HepG2 (cell line): ENCODE results near the gene FMNL1. TPM values are rescaled to one million over a fixed set of nuclear protein-coding genes. Genes with fewer than 3 reads are reported as not detected.

Source experiments
- DNMT3B ChIP-seq: conservative IDR thresholded peaks from 2 replicates; pipeline ENCODE4 v1.6.1; 2016; ENCODE audit warnings: missing biosample characterization, control low read depth
- GFI1 ChIP-seq: sonication (generic); formaldehyde crosslinking; IDR thresholded peaks from 2 replicates; pipeline ENCODE4 v1.5.0; 2020; ENCODE audit warnings: missing genetic modification reagents, mild to moderate bottlenecking, borderline replicate concordance
- HMGXB3 ChIP-seq: sonication (generic); formaldehyde crosslinking; IDR thresholded peaks from 2 replicates; pipeline ENCODE4 v1.4.0; 2020; ENCODE audit warnings: missing genetic modification reagents, borderline replicate concordance
- JDP2 ChIP-seq: sonication (generic); formaldehyde crosslinking; IDR thresholded peaks from 2 replicates; pipeline ENCODE4 v1.8.1; 2022; ENCODE audit warnings: missing genetic modification reagents, borderline replicate concordance
- KDM5B ChIP-seq: sonication (generic); formaldehyde crosslinking; IDR thresholded peaks from 2 replicates; pipeline ENCODE4 v1.4.0; 2020; ENCODE audit warnings: missing genetic modification reagents, mild to moderate bottlenecking, borderline replicate concordance
- KLF13 ChIP-seq: sonication (generic); formaldehyde crosslinking; IDR thresholded peaks from 2 replicates; pipeline ENCODE4 v1.4.0; 2020; ENCODE audit warnings: mild to moderate bottlenecking, missing genetic modification reagents
- MIER3 ChIP-seq: IDR thresholded peaks from 2 replicates; pipeline ENCODE4 v1.6.1; 2016; ENCODE audit warnings: missing compliant biosample characterization, borderline replicate concordance
- PPARG ChIP-seq: conservative IDR thresholded peaks from 2 replicates; pipeline ENCODE4 v1.6.1; 2016; ENCODE audit warnings: missing biosample characterization, missing genetic modification reagents
- RBM39 ChIP-seq: fragments of 200-400 bp; formaldehyde crosslinking; IDR thresholded peaks from one replicate; pipeline ENCODE4 v1.6.1; 2018; ENCODE audit warnings: antibody characterized with exemption, mild to moderate bottlenecking, low read depth, low read length; ENCODE audit not compliant: poor library complexity, severe bottlenecking
- RFX1 ChIP-seq: fragments of 450-650 bp; IDR thresholded peaks from 2 replicates; pipeline ENCODE4 v1.6.1; 2017
- RFXANK ChIP-seq: IDR thresholded peaks from 2 replicates; pipeline ENCODE4 v1.6.1; 2016
- SMAD3 ChIP-seq: sonication (generic); formaldehyde crosslinking; IDR thresholded peaks from 2 replicates; pipeline ENCODE4 v1.4.0; 2020; ENCODE audit warnings: missing genetic modification reagents
- SNAPC5 ChIP-seq: sonication (generic); formaldehyde crosslinking; IDR thresholded peaks from 2 replicates; pipeline ENCODE4 v1.8.1; 2023; ENCODE audit warnings: mild to moderate bottlenecking, missing genetic modification reagents, borderline replicate concordance
- ZBTB7B ChIP-seq: sonication (generic); formaldehyde crosslinking; IDR thresholded peaks from 2 replicates; pipeline ENCODE4 v1.4.0; 2020; ENCODE audit warnings: missing genetic modification reagents
- ZKSCAN1 ChIP-seq: fragments of 150-350 bp; IDR thresholded peaks from 2 replicates; pipeline ENCODE4 v1.6.1; 2014; ENCODE audit warnings: low read length
- ZKSCAN8 ChIP-seq: IDR thresholded peaks from 2 replicates; pipeline ENCODE4 v1.6.1; 2016; ENCODE audit warnings: borderline replicate concordance, missing genetic modification reagents, missing compliant biosample characterization
- ZNF383 ChIP-seq: sonication (generic); formaldehyde crosslinking; IDR thresholded peaks from 2 replicates; pipeline ENCODE4 v1.4.0; 2020; ENCODE audit warnings: missing genetic modification reagents, mild to moderate bottlenecking, borderline replicate concordance
- ZNF432 ChIP-seq: sonication (generic); formaldehyde crosslinking; IDR thresholded peaks from 2 replicates; pipeline ENCODE4 v1.5.0; 2020; ENCODE audit warnings: missing genetic modification reagents, mild to moderate bottlenecking, borderline replicate concordance
- ZNF557 ChIP-seq: sonication (generic); formaldehyde crosslinking; IDR thresholded peaks from 2 replicates; pipeline ENCODE4 v1.4.0; 2020; ENCODE audit warnings: missing genetic modification reagents
- ZNF761 ChIP-seq: sonication (generic); formaldehyde crosslinking; conservative IDR thresholded peaks from 2 replicates; pipeline ENCODE4 v1.4.0; 2020; ENCODE audit warnings: mild to moderate bottlenecking, missing genetic modification reagents
- ZNF777 ChIP-seq: sonication (generic); formaldehyde crosslinking; IDR thresholded peaks from 2 replicates; pipeline ENCODE4 v1.4.0; 2020; ENCODE audit warnings: missing genetic modification reagents
- ZNF788 ChIP-seq: sonication (generic); formaldehyde crosslinking; IDR thresholded peaks from 2 replicates; pipeline ENCODE4 v1.5.0; 2020; ENCODE audit warnings: mild to moderate bottlenecking, missing genetic modification reagents, borderline replicate concordance
- ZSCAN9 ChIP-seq: IDR thresholded peaks from 2 replicates; pipeline ENCODE4 v1.6.1; 2016; ENCODE audit warnings: borderline replicate concordance
- polyA plus RNA-seq, 8 experiments: library from polyadenylated mRNA; depleted of rRNA in 3 of 8; stranded (reverse) in 7 of 8; unstranded in 1 of 8; fragments of >200 nt; fragmentation: Illumina TruSeq in 4 of 8; extraction: Trizol in 4 of 8; gene quantifications; 2 replicates each; pipeline versions ENCODE4 v1.2.1 to v1.2.3, GENCODE V29; 2011 to 2016; ENCODE audit warnings: low read depth in 4 of 8, missing spikeins in 1 of 8, mixed read lengths in 1 of 8; ENCODE audit not compliant: insufficient read depth in 1 of 8
- total RNA-seq, 5 experiments: library from RNA; depleted of rRNA; stranded (reverse); fragments of >200 nt; fragmentation: Illumina TruSeq; extraction: Trizol; gene quantifications; 2 replicates each; pipeline ENCODE4 v1.2.3, GENCODE V29; 2016; ENCODE audit warnings: low read depth in 1 of 5
- TF ChIP-seq, protein P1 (sequence below): sonication (generic); formaldehyde crosslinking; IDR thresholded peaks from 2 replicates; pipeline ENCODE4 v1.5.0; 2020; ENCODE audit warnings: mild to moderate bottlenecking, missing genetic modification reagents, borderline replicate concordance

FMNL1 gene
- total and polyA plus RNA-seq, 2 of the 13 experiments (the other 11 are each of a cell fraction or from before 2014, with no cell fraction given), result 0.53 to 0.70 TPM

GRCh38 chr17:45197555-45198334 lies 23.9 kb upstream of the FMNL1 start (continued):
- TF ChIP-seq ZNF761 (CRISPR knock-in tag) (peak; percentile 96), KDM5B (CRISPR knock-in tag) (peak; percentile 77; the same call in 1 of the 2 replicates), ZNF788 (CRISPR knock-in tag) (peak; percentile 97; the same call in 1 of the 2 replicates), ZKSCAN8 (CRISPR knock-in tag) (peak; percentile 88; the same call in 1 of the 2 replicates), ZNF383 (peak; percentile 77; the same call in 1 of the 2 replicates), ZNF557 (CRISPR knock-in tag) (peak; percentile 84; the same call in 1 of the 2 replicates), SNAPC5 (CRISPR knock-in tag) (no peak), RBM39 (peak; percentile 92), KLF13 (CRISPR knock-in tag) (0 out of 2 replicates have a peak, but pooled peaks have one; percentile 76), SMAD3 (CRISPR knock-in tag) (peak; percentile 52; the same call in 1 of the 2 replicates), DNMT3B (CRISPR knock-in tag) (0 out of 2 replicates have a peak, but pooled peaks have one; percentile 63), RFX1 (no peak), ZBTB7B (peak; percentile 92), ZSCAN9 (CRISPR knock-in tag) (peak; percentile 88; the same call in 1 of the 2 replicates), RFXANK (peak; percentile 73; the same call in 1 of the 2 replicates), ZKSCAN1 (peak; percentile 63; the same call in 1 of the 2 replicates), JDP2 (no peak), MIER3 (CRISPR knock-in tag) (peak; percentile 74; the same call in 1 of the 2 replicates), HMGXB3 (CRISPR knock-in tag) (peak; percentile 86), GFI1 (peak; percentile 79), PPARG (CRISPR knock-in tag) (peak; percentile 68), ZNF777 (CRISPR knock-in tag) (0 out of 2 replicates have a peak, but pooled peaks have one; percentile 39), ZNF432 (CRISPR knock-in tag) (no peak)
- TF ChIP-seq, protein P1, sequence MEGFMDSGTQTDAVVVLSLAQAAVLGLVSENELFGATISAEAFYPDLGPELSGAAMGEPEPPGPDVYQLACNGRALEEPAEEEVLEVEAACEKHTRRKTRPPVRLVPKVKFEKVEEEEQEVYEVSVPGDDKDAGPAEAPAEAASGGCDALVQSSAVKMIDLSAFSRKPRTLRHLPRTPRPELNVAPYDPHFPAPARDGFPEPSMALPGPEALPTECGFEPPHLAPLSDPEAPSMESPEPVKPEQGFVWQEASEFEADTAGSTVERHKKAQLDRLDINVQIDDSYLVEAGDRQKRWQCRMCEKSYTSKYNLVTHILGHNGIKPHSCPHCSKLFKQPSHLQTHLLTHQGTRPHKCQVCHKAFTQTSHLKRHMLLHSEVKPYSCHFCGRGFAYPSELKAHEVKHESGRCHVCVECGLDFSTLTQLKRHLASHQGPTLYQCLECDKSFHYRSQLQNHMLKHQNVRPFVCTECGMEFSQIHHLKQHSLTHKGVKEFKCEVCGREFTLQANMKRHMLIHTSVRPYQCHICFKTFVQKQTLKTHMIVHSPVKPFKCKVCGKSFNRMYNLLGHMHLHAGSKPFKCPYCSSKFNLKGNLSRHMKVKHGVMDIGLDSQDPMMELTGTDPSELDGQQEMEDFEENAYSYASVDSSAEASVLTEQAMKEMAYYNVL (CRISPR knock-in tag), result peak; percentile 83; the same call in 1 of the 2 replicates
